Renal cortex interstitium (tissue), 11 donors: ENCODE results near the gene ZNF3. TPM values are rescaled to one million over a fixed set of nuclear protein-coding genes. Genes with fewer than 3 reads are reported as not detected.

Experiments used
- DNase-seq, 11 donors: peaks; one replicate each; pipeline ENCODE4 v3.0.0-alpha.2; 2013; ENCODE audit warnings: low read depth in 9 of 11, low spot score in 4 of 11; ENCODE audit errors: extremely low read depth in 1 of 11
- polyA plus RNA-seq, 3 donors: library from polyadenylated mRNA; unstranded; fragments of 120-200 nt; gene quantifications; one replicate each; pipeline ENCODE4 v1.2.1, GENCODE V29; 2013; ENCODE audit not compliant: insufficient read length in 3 of 3

Gene ZNF3
- polyA plus RNA-seq, 3 donors = 49.6 to 56.1 (median 50.0) TPM

GRCh38 chr7:100093925-100094486 is 12.5 kb upstream of the ZNF3 start:
- no peak for DNase-seq

- DNase-seq = no peak
Measured at GRCh38 chr7:100093498-100093897, 12.0 kb upstream of the ZNF3 start.

- no peak for DNase-seq
Measured at GRCh38 chr7:100093054-100093453, 11.5 kb upstream of the ZNF3 start.

GRCh38 chr7:100091411-100092181 is 10.1 kb upstream of the ZNF3 start:
- DNase-seq = no peak

GRCh38 chr7:100090527-100091410 is 9.2 kb upstream of the ZNF3 start:
- no peak for DNase-seq

GRCh38 chr7:100089458-100090196 is 8.1 kb upstream of the ZNF3 start:
- no peak for DNase-seq

- DNase-seq = peak in 8 of 11 donors; percentile 52 to 81 (median 76)
Measured at GRCh38 chr7:100088621-100089457, 7.3 kb upstream of the ZNF3 start, which contains the start of gene COPS6. Gene COPS6 (plus strand): TSS chr7:100088969. CDS start chr7:100088991, 22 bp downstream.

- no peak for DNase-seq
Measured at GRCh38 chr7:100088095-100088620, 6.6 kb upstream of the ZNF3 start.

GRCh38 chr7:100087055-100087750 is 5.7 kb upstream of the ZNF3 start:
- DNase-seq = peak in 4 of 11 donors; percentile 35 to 65 (median 51)

GRCh38 chr7:100085515-100085914 is 4.0 kb upstream of the ZNF3 start:
- DNase-seq = no peak

- no peak for DNase-seq
Measured at GRCh38 chr7:100082978-100083377, 1.5 kb upstream of the ZNF3 start.

GRCh38 chr7:100080907-100081534 is 502 bp downstream of the ZNF3 start:
- no peak for DNase-seq

GRCh38 chr7:100079024-100079560 is 2.4 kb downstream of the ZNF3 start:
- no peak for DNase-seq

GRCh38 chr7:100077205-100077604 is 4.3 kb downstream of the ZNF3 start:
- no peak for DNase-seq

- DNase-seq = no peak
Measured at GRCh38 chr7:100075418-100075817, 6.1 kb downstream of the ZNF3 start.

GRCh38 chr7:100074841-100075240 is 6.7 kb downstream of the ZNF3 start:
- DNase-seq = no peak

- DNase-seq = no peak
Measured at GRCh38 chr7:100072462-100072861, 9.1 kb downstream of the ZNF3 start.
